OCI-LY1 (cell line): ENCODE data around the gene RXFP4.

Source experiments
- H2AFZ ChIP-seq: fragments of 200-600 bp; sonication (generic), shearing (Covaris generic); 2 replicates; pipeline ENCODE4 v1.6.0; 2014; ENCODE audit warnings: antibody characterized with exemption, mild to moderate bottlenecking, low read length
- H3F3A ChIP-seq: fragments of 200-600 bp; sonication (generic), shearing (Covaris generic); 2 replicates; pipeline ENCODE4 v1.6.0; 2014; ENCODE audit warnings: mild to moderate bottlenecking, antibody characterized with exemption, low read length, moderate library complexity; ENCODE audit not compliant: insufficient read depth
- H3K27ac ChIP-seq: fragments of 200-600 bp; sonication (generic); 2 replicates; pipeline ENCODE4 v1.5.1; 2014; ENCODE audit warnings: low read length, mixed run types, mild to moderate bottlenecking, low read depth; ENCODE audit not compliant: poor library complexity, severe bottlenecking
- H3K27me3 ChIP-seq: fragments of 200-600 bp; sonication (generic); 2 replicates; pipeline ENCODE4 v1.6.0; 2014; ENCODE audit warnings: antibody characterized with exemption, mild to moderate bottlenecking, low read length, moderate library complexity; ENCODE audit not compliant: insufficient read depth
- H3K36me3 ChIP-seq: fragments of 200-600 bp; sonication (generic); 2 replicates; pipeline ENCODE4 v1.6.1; 2014; ENCODE audit warnings: mild to moderate bottlenecking, antibody characterized with exemption, low read length, moderate library complexity, mixed read lengths; ENCODE audit not compliant: insufficient read depth
- H3K4me1 ChIP-seq: fragments of 200-600 bp; sonication (generic); 2 replicates; pipeline ENCODE4 v1.5.1; 2014; ENCODE audit warnings: mild to moderate bottlenecking, low read length, moderate library complexity; ENCODE audit not compliant: insufficient read depth, severe bottlenecking
- H3K4me2 ChIP-seq: fragments of 200-600 bp; sonication (generic), shearing (Covaris generic); 2 replicates; pipeline ENCODE4 v1.6.1; 2014; ENCODE audit warnings: low read length
- H3K4me3 ChIP-seq: fragments of 200-600 bp; sonication (generic); 2 replicates; pipeline ENCODE4 v1.5.1; 2014; ENCODE audit warnings: low read length, low read depth, mild to moderate bottlenecking, mixed read lengths; ENCODE audit not compliant: poor library complexity, severe bottlenecking
- H3K79me2 ChIP-seq: fragments of 200-600 bp; shearing (Covaris generic); 2 replicates; pipeline ENCODE4 v1.6.1; 2016; ENCODE audit warnings: mixed run types, low read length, mixed read lengths; ENCODE audit not compliant: insufficient read depth
- H3K9ac ChIP-seq: fragments of 200-600 bp; sonication (generic), shearing (Covaris generic); 2 replicates; pipeline ENCODE4 v1.6.1; 2014; ENCODE audit warnings: mild to moderate bottlenecking, low read length, mixed read lengths
- H3K9me2 ChIP-seq: fragments of 200-600 bp; sonication (generic), shearing (Covaris generic); 2 replicates; pipeline ENCODE4 v1.6.1; 2014; ENCODE audit warnings: low read depth, mild to moderate bottlenecking, low read length, mixed read lengths
- H3K9me3 ChIP-seq: fragments of 200-600 bp; shearing (Covaris generic); 2 replicates; pipeline ENCODE4 v1.6.1; 2014; ENCODE audit warnings: low read length, mixed read lengths
- H4K20me1 ChIP-seq: fragments of 200-600 bp; sonication (generic), shearing (Covaris generic); 2 replicates; pipeline ENCODE4 v1.6.0; 2016; ENCODE audit warnings: mild to moderate bottlenecking, low read length; ENCODE audit not compliant: insufficient read depth
- EZH2 ChIP-seq: fragments of 200-600 bp; sonication (generic), shearing (Covaris generic); IDR thresholded peaks from 2 replicates; pipeline ENCODE4 v1.8.0; 2017; ENCODE audit warnings: borderline replicate concordance, mixed run types, mild to moderate bottlenecking, antibody characterized with exemption, low read length, moderate library complexity, mixed read lengths
- TF ChIP-seq, protein P1 (sequence below): fragments of 200-600 bp; sonication (generic), shearing (Covaris generic); IDR thresholded peaks from 2 replicates; pipeline ENCODE4 v1.5.1; 2017; ENCODE audit warnings: mild to moderate bottlenecking, antibody characterized with exemption, low read length, moderate library complexity, mixed read lengths

RXFP4 gene

DNA sequence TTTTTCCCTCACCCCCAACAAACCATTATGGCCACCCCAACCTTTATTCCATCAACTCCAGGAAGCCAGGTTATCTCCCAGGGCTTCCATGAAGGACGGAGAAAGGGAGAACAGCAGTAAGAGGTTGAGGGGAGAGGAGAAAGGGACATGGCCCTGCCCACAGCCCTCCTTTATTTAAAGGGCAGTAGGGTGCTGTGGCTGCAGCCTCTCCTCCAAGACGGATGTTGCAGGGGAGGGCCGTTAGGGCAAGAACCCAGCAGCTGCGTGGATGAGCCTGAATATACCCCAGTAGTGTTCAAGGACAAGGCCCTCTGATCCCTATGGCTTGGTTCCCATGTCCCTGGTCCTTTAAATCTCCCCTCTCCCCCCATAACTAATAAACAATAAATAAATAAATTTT lies 5.9 kb downstream of the RXFP4 start:
- no peaks in the 10 kb centered on the region for H3F3A ChIP-seq

DNA sequence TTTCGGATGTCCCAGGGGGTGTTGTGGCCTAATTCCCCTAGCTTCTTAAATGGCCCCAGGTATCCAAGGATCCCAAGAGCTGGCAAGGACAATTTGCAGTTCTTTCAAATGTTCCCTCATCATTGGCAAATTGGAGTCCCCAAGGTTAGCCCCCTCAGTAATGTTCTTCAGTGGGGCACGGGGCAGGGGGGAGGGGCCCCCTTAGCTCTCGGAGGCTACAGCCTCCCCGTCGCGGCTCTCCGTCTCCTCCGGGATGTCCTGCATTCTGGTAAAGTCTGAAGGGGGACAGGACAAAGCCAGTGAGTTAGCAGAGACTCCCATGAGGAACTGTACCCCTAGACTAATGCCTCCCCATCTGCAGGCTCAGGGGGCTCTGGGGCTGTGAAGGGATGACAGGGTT lies 6.3 kb downstream of the RXFP4 start:
- Histone ChIP-seq H3K36me3 (peaks cover 66% of the 10 kb centered on the region), H3K27ac (peak overlapping the region; percentile 91), H3K9ac (no peak overlapping the region), H3K9me3 (no peaks in the 10 kb centered on the region), H3K4me2 (no peak overlapping the region), H3K4me1 (peaks cover 60% of the 10 kb centered on the region), H3K27me3 (no peaks in the 10 kb centered on the region), H3K4me3 (no peak overlapping the region), H3K9me2 (no peaks in the 10 kb centered on the region), H3K79me2 (no peaks in the 10 kb centered on the region), H4K20me1 (no peaks in the 10 kb centered on the region), H2AFZ (no peak overlapping the region), H3F3A (no peaks in the 10 kb centered on the region)
- no peak for TF ChIP-seq EZH2
- TF ChIP-seq, protein P1, sequence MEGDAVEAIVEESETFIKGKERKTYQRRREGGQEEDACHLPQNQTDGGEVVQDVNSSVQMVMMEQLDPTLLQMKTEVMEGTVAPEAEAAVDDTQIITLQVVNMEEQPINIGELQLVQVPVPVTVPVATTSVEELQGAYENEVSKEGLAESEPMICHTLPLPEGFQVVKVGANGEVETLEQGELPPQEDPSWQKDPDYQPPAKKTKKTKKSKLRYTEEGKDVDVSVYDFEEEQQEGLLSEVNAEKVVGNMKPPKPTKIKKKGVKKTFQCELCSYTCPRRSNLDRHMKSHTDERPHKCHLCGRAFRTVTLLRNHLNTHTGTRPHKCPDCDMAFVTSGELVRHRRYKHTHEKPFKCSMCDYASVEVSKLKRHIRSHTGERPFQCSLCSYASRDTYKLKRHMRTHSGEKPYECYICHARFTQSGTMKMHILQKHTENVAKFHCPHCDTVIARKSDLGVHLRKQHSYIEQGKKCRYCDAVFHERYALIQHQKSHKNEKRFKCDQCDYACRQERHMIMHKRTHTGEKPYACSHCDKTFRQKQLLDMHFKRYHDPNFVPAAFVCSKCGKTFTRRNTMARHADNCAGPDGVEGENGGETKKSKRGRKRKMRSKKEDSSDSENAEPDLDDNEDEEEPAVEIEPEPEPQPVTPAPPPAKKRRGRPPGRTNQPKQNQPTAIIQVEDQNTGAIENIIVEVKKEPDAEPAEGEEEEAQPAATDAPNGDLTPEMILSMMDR = no peak

More for the DNA sequence above, 5.9 kb downstream of the RXFP4 start:
- Histone ChIP-seq H3K79me2 (no peaks in the 10 kb centered on the region), H3K9ac (no peak overlapping the region; the same call in 1 of the 2 replicates), H3K4me3 (no peak overlapping the region), H3K4me1 (peaks cover 65% of the 10 kb centered on the region), H3K36me3 (peaks cover 62% of the 10 kb centered on the region), H3K27me3 (no peaks in the 10 kb centered on the region), H3K27ac (peak overlapping the region; percentile 91), H3K9me3 (no peaks in the 10 kb centered on the region), H3K4me2 (peak overlapping the region; percentile 38; the same call in 1 of the 2 replicates), H3K9me2 (no peaks in the 10 kb centered on the region), H2AFZ (no peak overlapping the region), H4K20me1 (no peaks in the 10 kb centered on the region)
- no peak for TF ChIP-seq EZH2
- TF ChIP-seq, protein P1 = no peak

DNA sequence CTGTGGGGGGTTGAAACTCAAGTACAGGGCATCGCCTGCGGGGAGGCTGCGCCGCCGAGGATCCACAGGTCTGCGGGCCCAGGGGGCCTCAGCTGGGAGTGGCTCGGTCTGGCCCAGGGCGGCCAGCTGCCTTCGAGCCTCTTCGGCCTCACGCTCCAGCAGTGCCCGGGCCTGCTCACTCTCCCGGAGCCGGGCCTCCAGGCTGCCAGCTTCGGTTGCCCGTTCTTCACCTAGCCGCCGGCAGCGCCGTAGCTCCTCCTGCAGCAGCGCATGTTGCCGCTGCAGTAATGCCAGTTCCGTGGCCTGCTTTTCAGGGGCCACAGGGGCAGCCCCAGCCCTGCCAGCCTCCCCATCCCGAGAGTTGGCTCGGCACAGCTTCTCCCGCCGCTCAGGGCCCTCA lies 9.4 kb downstream of the RXFP4 start:
- no peaks in the 10 kb centered on the region for H3F3A ChIP-seq
- H3K79me2 ChIP-seq = no peaks in the 10 kb centered on the region
- peaks cover 92% of the 10 kb centered on the region for H3K36me3 ChIP-seq
- no peaks in the 10 kb centered on the region for H3K9me2 ChIP-seq
- H2AFZ ChIP-seq = no peak overlapping the region
- H3K9ac ChIP-seq = no peak overlapping the region
- H3K27me3 ChIP-seq = no peaks in the 10 kb centered on the region
- no peaks in the 10 kb centered on the region for H3K9me3 ChIP-seq
- no peaks in the 10 kb centered on the region for H4K20me1 ChIP-seq
- no peak overlapping the region for H3K4me2 ChIP-seq
- H3K27ac ChIP-seq = no peak overlapping the region
- TF ChIP-seq EZH2 = no peak
- TF ChIP-seq, protein P1 = no peak
- H3K4me3 ChIP-seq = no peak overlapping the region
- peaks cover 30% of the 10 kb centered on the region for H3K4me1 ChIP-seq
